ENCODE results near the gene CKAP5. TPM values are rescaled to one million over a fixed set of nuclear protein-coding genes. Genes with fewer than 3 reads are reported as not detected.

The CKAP5 gene
- total RNA-seq, 1 experiment from 2014 or later = 572 TPM

DNA sequence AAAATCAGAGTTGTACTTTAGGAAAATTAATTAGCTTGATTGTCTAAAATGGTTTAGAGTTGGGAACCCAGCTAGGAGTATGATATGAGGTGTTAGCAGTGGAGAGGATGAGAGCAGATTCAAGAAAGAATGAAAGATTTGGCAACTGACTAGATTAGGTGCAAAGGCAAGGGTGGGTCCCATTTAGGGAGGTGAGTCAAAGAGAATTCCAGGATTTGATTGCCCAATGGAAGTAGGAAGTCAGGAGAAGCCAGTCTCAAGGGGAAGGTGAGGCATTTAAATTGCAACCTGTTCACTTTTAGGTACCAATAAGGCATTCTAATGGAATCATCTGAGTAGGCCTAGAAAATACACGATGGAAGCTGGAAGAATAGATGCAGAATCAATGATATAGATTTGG is 3.6 kb upstream of the CKAP5 start:
- TF ChIP-seq, protein P1, sequence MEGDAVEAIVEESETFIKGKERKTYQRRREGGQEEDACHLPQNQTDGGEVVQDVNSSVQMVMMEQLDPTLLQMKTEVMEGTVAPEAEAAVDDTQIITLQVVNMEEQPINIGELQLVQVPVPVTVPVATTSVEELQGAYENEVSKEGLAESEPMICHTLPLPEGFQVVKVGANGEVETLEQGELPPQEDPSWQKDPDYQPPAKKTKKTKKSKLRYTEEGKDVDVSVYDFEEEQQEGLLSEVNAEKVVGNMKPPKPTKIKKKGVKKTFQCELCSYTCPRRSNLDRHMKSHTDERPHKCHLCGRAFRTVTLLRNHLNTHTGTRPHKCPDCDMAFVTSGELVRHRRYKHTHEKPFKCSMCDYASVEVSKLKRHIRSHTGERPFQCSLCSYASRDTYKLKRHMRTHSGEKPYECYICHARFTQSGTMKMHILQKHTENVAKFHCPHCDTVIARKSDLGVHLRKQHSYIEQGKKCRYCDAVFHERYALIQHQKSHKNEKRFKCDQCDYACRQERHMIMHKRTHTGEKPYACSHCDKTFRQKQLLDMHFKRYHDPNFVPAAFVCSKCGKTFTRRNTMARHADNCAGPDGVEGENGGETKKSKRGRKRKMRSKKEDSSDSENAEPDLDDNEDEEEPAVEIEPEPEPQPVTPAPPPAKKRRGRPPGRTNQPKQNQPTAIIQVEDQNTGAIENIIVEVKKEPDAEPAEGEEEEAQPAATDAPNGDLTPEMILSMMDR (conservative IDR thresholded peaks at IDR 0.05; ENCODE audit: low read depth, low read length) = no peak
- TF ChIP-seq EZH2 (IDR thresholded peaks at IDR 0.05; ENCODE audit: borderline replicate concordance, low read depth, low read length, poor library complexity, severe bottlenecking) = no peak
- H3K4me1 ChIP-seq (ENCODE audit: insufficient read depth, low read length, poor library complexity, severe bottlenecking) = peaks cover 8% of the 10 kb centered on the region
- DNase-seq (ENCODE audit: low spot score) = no peak
- no peak overlapping the region for H3K27ac ChIP-seq (ENCODE audit: low read depth, low read length, poor library complexity, severe bottlenecking)
- ChIA-PET POLR2A (ENCODE audit: low non-redundant PET) (interaction anchor here (0.7 kb wide), 1 partner anchor 1007 kb away, joined by 3 read pairs; no protein-coding TSS in a partner anchor), CTCF (no interaction called here)
- H3K36me3 ChIP-seq (ENCODE audit: insufficient read depth, low read length, poor library complexity, severe bottlenecking) = no peaks in the 10 kb centered on the region
- H3K27me3 ChIP-seq (replicated peaks; ENCODE audit: insufficient read depth, low read depth, low read length, poor library complexity) = no peaks in the 10 kb centered on the region
- intact Hi-C loops (cut with micrococcal nuclease; ENCODE audit: unreplicated experiment) = no loop called here
- no peak overlapping the region for H3K4me3 ChIP-seq (ENCODE audit: low read depth, low read length, poor library complexity, severe bottlenecking)
- no peaks in the 10 kb centered on the region for H3K9me3 ChIP-seq (ENCODE audit: low read depth, low read length, poor library complexity, severe bottlenecking)
- no TSS peak for BruUV-seq (replicated peaks)

- ChIA-PET CTCF (no interaction called here), POLR2A (ENCODE audit: low non-redundant PET) (interaction anchor here (0.6 to 0.7 kb wide), 2 partner anchors 160 to 1291 kb away, joined by 3 read pairs; no protein-coding TSS in a partner anchor)
- Histone ChIP-seq H3K4me3 (ENCODE audit: low read depth, low read length, poor library complexity, severe bottlenecking) (peak overlapping the region; percentile 74), H3K9me3 (ENCODE audit: low read depth, low read length, poor library complexity, severe bottlenecking) (no peaks in the 10 kb centered on the region), H3K27me3 (replicated peaks; ENCODE audit: insufficient read depth, low read depth, low read length, poor library complexity) (no peaks in the 10 kb centered on the region), H3K4me1 (ENCODE audit: insufficient read depth, low read length, poor library complexity, severe bottlenecking) (peaks cover 15% of the 10 kb centered on the region), H3K27ac (ENCODE audit: low read depth, low read length, poor library complexity, severe bottlenecking) (peak overlapping the region; percentile 92), H3K36me3 (ENCODE audit: insufficient read depth, low read length, poor library complexity, severe bottlenecking) (peaks cover 12% of the 10 kb centered on the region)
- intact Hi-C loops (cut with micrococcal nuclease; ENCODE audit: unreplicated experiment) = loop anchor here (2.0 kb wide), 1 partner anchor 66 kb away; no protein-coding TSS in a partner anchor
- BruUV-seq (replicated peaks) = TSS peak; percentile 90
- DNase-seq (ENCODE audit: low spot score) = no peak
- TF ChIP-seq EZH2 (IDR thresholded peaks at IDR 0.05; ENCODE audit: borderline replicate concordance, low read depth, low read length, poor library complexity, severe bottlenecking) = no peak
- TF ChIP-seq, protein P1 (conservative IDR thresholded peaks at IDR 0.05; ENCODE audit: low read depth, low read length) = no peak
Observed at GRCh38 chr11:46846510-46846830, 390 bp upstream of the CKAP5 start.

GRCh38 chr11:46845440-46845739 is 690 bp downstream of the CKAP5 start:
- Histone ChIP-seq H3K27ac (ENCODE audit: low read depth, low read length, poor library complexity, severe bottlenecking) (peak overlapping the region; percentile 92), H3K4me1 (ENCODE audit: insufficient read depth, low read length, poor library complexity, severe bottlenecking) (peaks cover 15% of the 10 kb centered on the region), H3K9me3 (ENCODE audit: low read depth, low read length, poor library complexity, severe bottlenecking) (no peaks in the 10 kb centered on the region), H3K36me3 (ENCODE audit: insufficient read depth, low read length, poor library complexity, severe bottlenecking) (peaks cover 22% of the 10 kb centered on the region), H3K4me3 (ENCODE audit: low read depth, low read length, poor library complexity, severe bottlenecking) (peak overlapping the region; percentile 74), H3K27me3 (replicated peaks; ENCODE audit: insufficient read depth, low read depth, low read length, poor library complexity) (no peaks in the 10 kb centered on the region)
- DNase-seq (ENCODE audit: low spot score) = no peak
- TF ChIP-seq EZH2 (IDR thresholded peaks at IDR 0.05; ENCODE audit: borderline replicate concordance, low read depth, low read length, poor library complexity, severe bottlenecking) = no peak
- TF ChIP-seq, protein P1 (conservative IDR thresholded peaks at IDR 0.05; ENCODE audit: low read depth, low read length) = no peak
- ChIA-PET CTCF (no interaction called here), POLR2A (ENCODE audit: low non-redundant PET) (no interaction called here)
- intact Hi-C loops (cut with micrococcal nuclease; ENCODE audit: unreplicated experiment) = no loop called here
- BruUV-seq (replicated peaks) = no TSS peak
